22Rv1 (cell line): ENCODE results near the gene ST8SIA1.

Experiments used
- ZFX ChIP-seq: fragments of 450-650 bp; IDR thresholded peaks from 2 replicates; pipeline ENCODE4 v1.6.1; 2017; ENCODE audit warnings: antibody characterized with exemption, borderline replicate concordance
- TF ChIP-seq, protein P1 (sequence below): fragments of 450-650 bp; IDR thresholded peaks from 2 replicates; pipeline ENCODE4 v1.5.1; 2017; ENCODE audit warnings: mild to moderate bottlenecking

DNA sequence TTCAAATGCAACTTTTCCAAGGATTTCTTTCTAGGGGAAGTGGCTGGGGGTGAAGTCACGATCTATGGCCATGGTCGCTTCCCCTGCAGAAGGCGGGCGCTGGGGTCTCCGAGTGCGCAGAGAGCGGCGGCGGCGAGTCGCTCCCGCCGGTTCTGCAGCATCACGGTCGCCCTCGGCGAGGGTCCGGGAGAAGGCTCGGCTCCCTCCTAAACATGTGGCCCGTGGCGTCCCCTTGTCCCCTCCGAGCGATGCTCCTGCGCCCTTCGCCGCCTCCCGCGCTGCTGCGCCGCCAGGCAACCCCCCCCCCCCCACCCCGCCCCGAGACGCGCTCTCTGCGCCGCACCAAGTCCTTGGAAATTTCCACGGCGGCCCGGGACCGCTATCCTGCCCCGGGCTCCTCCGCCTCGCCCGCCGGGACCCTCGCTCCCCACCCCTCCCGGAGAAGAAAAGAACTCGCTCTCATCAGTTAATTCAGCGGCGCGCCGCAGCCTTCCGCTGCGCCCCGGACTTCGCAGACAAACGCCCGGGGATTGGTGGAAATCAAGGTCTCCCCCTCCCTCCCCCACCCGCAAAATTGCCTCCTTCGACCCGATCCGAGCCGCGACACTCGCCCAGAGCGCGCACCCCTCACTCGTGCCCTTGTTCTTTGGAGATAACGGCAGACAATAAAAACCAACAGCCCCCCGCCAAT is at the start of gene ST8SIA1:
- TF ChIP-seq, protein P1, sequence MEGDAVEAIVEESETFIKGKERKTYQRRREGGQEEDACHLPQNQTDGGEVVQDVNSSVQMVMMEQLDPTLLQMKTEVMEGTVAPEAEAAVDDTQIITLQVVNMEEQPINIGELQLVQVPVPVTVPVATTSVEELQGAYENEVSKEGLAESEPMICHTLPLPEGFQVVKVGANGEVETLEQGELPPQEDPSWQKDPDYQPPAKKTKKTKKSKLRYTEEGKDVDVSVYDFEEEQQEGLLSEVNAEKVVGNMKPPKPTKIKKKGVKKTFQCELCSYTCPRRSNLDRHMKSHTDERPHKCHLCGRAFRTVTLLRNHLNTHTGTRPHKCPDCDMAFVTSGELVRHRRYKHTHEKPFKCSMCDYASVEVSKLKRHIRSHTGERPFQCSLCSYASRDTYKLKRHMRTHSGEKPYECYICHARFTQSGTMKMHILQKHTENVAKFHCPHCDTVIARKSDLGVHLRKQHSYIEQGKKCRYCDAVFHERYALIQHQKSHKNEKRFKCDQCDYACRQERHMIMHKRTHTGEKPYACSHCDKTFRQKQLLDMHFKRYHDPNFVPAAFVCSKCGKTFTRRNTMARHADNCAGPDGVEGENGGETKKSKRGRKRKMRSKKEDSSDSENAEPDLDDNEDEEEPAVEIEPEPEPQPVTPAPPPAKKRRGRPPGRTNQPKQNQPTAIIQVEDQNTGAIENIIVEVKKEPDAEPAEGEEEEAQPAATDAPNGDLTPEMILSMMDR: no peak
- no peak for TF ChIP-seq ZFX
